LNCAP (cell line): ENCODE measurements around the gene MAGEA4.

ENCODE experiments used
- TF ChIP-seq, protein P1 (sequence below): fragments of 450-650 bp; IDR thresholded peaks from 2 replicates; pipeline ENCODE4 v1.5.1; 2017; ENCODE audit warnings: mild to moderate bottlenecking

MAGEA4 gene

DNA sequence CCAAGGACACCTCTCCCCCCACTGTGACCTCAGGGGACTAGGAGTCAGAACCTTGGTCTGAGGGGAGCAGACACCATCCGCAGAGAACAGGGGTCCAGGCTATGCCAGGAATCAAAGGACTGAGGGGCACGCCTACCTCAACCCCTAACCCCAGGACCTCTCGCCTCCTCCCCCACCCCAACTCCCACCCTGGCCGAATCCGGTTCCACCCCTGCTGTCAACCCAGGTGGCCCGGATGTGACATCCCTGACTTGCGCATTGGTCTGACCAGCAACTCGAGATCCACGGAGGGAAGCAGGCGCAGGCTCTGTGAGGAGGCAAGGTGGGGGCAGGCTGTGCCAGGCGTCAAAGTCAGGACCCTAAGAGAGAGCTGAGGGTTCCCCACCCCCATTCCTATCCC lies 468 bp upstream of the MAGEA4 start:
- TF ChIP-seq, protein P1, sequence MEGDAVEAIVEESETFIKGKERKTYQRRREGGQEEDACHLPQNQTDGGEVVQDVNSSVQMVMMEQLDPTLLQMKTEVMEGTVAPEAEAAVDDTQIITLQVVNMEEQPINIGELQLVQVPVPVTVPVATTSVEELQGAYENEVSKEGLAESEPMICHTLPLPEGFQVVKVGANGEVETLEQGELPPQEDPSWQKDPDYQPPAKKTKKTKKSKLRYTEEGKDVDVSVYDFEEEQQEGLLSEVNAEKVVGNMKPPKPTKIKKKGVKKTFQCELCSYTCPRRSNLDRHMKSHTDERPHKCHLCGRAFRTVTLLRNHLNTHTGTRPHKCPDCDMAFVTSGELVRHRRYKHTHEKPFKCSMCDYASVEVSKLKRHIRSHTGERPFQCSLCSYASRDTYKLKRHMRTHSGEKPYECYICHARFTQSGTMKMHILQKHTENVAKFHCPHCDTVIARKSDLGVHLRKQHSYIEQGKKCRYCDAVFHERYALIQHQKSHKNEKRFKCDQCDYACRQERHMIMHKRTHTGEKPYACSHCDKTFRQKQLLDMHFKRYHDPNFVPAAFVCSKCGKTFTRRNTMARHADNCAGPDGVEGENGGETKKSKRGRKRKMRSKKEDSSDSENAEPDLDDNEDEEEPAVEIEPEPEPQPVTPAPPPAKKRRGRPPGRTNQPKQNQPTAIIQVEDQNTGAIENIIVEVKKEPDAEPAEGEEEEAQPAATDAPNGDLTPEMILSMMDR = no peak

GRCh38 chrX:151919610-151920009 lies 6.9 kb downstream of the MAGEA4 start:
- TF ChIP-seq, protein P1 = no peak

DNA sequence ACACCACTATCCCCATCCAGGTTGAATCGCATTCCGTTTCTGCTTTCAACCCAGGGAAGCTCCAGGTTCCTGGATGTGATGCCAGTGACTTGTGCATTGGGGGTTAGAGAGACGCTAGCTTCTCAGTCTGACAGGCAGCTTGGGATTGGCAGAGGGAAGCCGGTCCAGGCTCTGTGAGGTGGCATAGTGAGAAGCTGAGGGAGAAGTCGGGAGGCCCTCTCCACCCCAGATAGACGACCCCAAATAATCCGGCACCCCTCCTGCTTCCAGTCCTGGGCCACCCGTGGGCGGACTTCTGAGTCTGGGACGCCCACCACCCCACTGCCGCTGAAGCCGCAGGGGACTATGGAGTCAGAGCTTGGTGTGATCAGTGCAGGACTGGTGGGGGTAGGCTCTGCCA lies 7.4 kb downstream of the MAGEA4 start:
- TF ChIP-seq, protein P1 = no peak

GRCh38 chrX:151920530-151920929 lies 7.8 kb downstream of the MAGEA4 start:
- TF ChIP-seq, protein P1 = no peak

- TF ChIP-seq, protein P1 = no peak
These were observed 8.6 kb downstream of the MAGEA4 start for GRCh38 chrX:151921292-151921691.

DNA sequence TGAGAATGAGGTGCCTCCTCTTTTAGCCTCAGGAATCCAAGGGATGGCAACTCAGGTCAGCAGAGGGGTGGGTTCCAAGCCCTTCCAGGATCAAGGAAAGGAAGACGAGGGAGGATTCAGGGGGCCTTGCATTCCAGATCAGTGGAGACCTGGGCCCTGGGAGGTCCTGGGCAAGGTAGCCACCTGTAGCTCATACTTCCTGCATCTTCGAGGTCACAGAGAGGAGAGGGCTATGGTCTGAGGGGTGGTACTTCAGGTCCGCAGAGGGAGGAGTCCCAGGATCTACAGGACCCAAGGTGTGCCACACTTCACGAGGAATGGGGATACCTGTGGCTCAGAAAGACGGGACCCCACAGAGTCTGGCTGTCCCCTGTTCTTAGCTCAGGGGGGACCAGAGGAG lies 9.2 kb downstream of the MAGEA4 start:
- TF ChIP-seq, protein P1 = no peak

- TF ChIP-seq, protein P1 = no peak
These were observed 10.0 kb downstream of the MAGEA4 start for GRCh38 chrX:151922692-151923091.

GRCh38 chrX:151923648-151924047 lies 11.0 kb downstream of the MAGEA4 start:
- TF ChIP-seq, protein P1 = no peak
